Measurements from ENCODE around the gene ITPKA.
A peak's percentile ranks its signal among the peaks of the same experiment; 100 is the strongest.

Gene ITPKA

DNA sequence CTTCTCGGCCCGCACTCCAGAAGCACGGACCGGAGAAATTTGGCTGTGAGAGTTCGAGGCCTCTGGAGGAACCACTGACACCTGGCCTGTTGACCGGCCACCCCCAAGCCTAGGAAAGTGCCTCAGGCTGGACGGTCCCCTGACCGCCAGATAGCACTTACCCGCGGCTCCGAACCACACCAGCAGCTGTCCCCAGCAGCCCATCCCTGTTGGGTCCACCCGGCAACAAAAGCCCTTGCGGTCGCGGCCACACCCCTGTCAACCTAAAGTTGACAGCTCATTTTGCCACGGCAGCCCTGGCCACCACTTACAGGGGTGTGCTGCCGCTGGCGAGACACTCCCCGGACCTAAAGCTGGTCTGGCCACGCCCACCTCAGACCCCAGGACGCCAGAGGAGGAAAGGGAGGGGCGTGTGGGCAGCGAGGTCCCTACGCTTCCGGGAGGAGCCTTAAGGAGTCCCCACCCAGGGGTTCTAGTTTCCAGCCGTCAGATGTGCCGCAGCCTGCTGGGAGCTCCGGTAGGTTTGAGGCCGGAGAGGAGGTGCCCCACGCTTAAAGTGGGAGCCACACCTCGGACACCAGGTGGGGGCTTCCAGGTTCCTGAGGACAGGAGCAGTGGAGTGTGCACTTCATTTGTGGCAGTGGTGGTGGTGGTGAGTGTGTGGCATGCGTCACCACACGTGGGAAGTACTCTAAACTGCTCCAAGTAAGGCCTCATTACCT is 20.0 kb downstream of the ITPKA start, which contains the start of gene LTK:
Gene LTK (minus strand): TSS at position 322 of the 722 bp plus-strand sequence. CDS start 118 bp downstream, at position 204.
- peaks cover 15% of the 10 kb centered on the region for H3K36me3 ChIP-seq (ENCODE audit: insufficient read depth, low read depth, low read length)
- no peaks in the 10 kb centered on the region for H3K4me1 ChIP-seq (ENCODE audit: insufficient read depth, low read length)
- H3K9ac ChIP-seq (ENCODE audit: low read depth, low read length): no peak within 1 kb of the TSS
- H3K9me3 ChIP-seq (ENCODE audit: insufficient read depth, low read depth, low read length): no peaks in the 10 kb centered on the region
- H3K4me3 ChIP-seq (ENCODE audit: low read length): peak within 1 kb of the TSS; percentile 61; the same call in 1 of the 2 replicates
- H3K27ac ChIP-seq (ENCODE audit: low read length): no peak within 1 kb of the TSS
- H3K27me3 ChIP-seq (ENCODE audit: insufficient read depth, low read length): peaks cover 61% of the 10 kb centered on the region

GRCh38 chr15:41517895-41518449 is 24.3 kb downstream of the ITPKA start:
- no peak overlapping the region for H3K9ac ChIP-seq (ENCODE audit: low read depth, low read length)
- peaks cover 18% of the 10 kb centered on the region for H3K27me3 ChIP-seq (ENCODE audit: insufficient read depth, low read length)
- no peaks in the 10 kb centered on the region for H3K9me3 ChIP-seq (ENCODE audit: insufficient read depth, low read depth, low read length)
- H3K27ac ChIP-seq (ENCODE audit: low read length): no peak overlapping the region
- H3K36me3 ChIP-seq (ENCODE audit: insufficient read depth, low read depth, low read length): peaks cover 35% of the 10 kb centered on the region
- no peaks in the 10 kb centered on the region for H3K4me1 ChIP-seq (ENCODE audit: insufficient read depth, low read length)
- H3K4me3 ChIP-seq (ENCODE audit: low read length): no peak overlapping the region

DNA sequence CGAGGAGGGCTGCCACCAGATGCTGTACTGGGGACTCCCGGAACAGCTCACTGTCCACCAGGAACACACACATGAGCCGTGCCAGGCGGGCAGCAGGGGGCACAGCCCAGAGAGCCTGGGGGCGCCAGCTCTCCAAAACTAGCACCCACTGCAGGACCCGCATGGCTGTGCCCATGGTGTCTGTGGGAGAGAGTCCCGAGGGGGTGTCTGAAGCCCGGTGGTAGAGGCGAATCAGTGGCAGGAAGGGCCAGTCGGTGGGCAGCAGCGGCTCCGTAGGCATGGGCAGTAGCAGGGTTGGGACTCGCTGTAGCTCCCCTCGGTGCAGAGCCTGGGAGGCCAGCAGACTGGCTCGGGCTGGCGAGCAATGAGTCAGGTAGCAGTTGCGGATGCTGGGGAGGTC is 27.0 kb downstream of the ITPKA start:
- H3K27me3 ChIP-seq (ENCODE audit: insufficient read depth, low read length): no peaks in the 10 kb centered on the region
- no peaks in the 10 kb centered on the region for H3K4me1 ChIP-seq (ENCODE audit: insufficient read depth, low read length)
- H3K9ac ChIP-seq (ENCODE audit: low read depth, low read length): no peak overlapping the region
- H3K9me3 ChIP-seq (ENCODE audit: insufficient read depth, low read depth, low read length): no peaks in the 10 kb centered on the region
- no peak overlapping the region for H3K27ac ChIP-seq (ENCODE audit: low read length)
- no peak overlapping the region for H3K4me3 ChIP-seq (ENCODE audit: low read length)
- peaks cover 52% of the 10 kb centered on the region for H3K36me3 ChIP-seq (ENCODE audit: insufficient read depth, low read depth, low read length)

DNA sequence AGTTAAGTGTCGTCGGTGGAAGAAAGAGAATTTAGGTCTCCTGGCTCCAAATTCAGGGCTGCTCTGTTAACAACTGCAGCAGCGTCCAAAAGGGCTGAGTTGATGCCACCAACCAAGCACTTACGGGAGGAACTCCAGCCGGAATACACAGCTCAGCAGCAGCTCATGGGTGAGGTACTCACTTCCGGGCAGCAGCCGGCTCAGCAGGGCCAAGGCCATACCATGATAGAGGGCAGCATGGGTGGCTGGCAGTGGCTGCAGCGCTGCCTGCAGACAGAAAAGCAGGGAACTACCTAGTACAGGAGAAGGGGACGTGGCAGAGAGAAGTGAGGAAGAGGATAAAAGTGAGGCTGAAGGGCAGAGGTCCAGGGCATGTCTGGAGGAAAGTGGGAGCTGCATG is 27.9 kb downstream of the ITPKA start:
- Histone ChIP-seq H3K27ac (ENCODE audit: low read length) (no peak overlapping the region), H3K36me3 (ENCODE audit: insufficient read depth, low read depth, low read length) (peaks cover 59% of the 10 kb centered on the region), H3K27me3 (ENCODE audit: insufficient read depth, low read length) (no peaks in the 10 kb centered on the region), H3K9ac (ENCODE audit: low read depth, low read length) (no peak overlapping the region), H3K4me3 (ENCODE audit: low read length) (no peak overlapping the region), H3K9me3 (ENCODE audit: insufficient read depth, low read depth, low read length) (no peaks in the 10 kb centered on the region), H3K4me1 (ENCODE audit: insufficient read depth, low read length) (no peaks in the 10 kb centered on the region)

- Histone ChIP-seq H3K27ac (ENCODE audit: low read length) (no peak overlapping the region), H3K4me3 (ENCODE audit: low read length) (no peak overlapping the region), H3K36me3 (ENCODE audit: insufficient read depth, low read depth, low read length) (peaks cover 61% of the 10 kb centered on the region), H3K4me1 (ENCODE audit: insufficient read depth, low read length) (no peaks in the 10 kb centered on the region), H3K9me3 (ENCODE audit: insufficient read depth, low read depth, low read length) (no peaks in the 10 kb centered on the region), H3K9ac (ENCODE audit: low read depth, low read length) (no peak overlapping the region), H3K27me3 (ENCODE audit: insufficient read depth, low read length) (no peaks in the 10 kb centered on the region)
Measured at GRCh38 chr15:41523097-41523496, 29.4 kb downstream of the ITPKA start.

DNA sequence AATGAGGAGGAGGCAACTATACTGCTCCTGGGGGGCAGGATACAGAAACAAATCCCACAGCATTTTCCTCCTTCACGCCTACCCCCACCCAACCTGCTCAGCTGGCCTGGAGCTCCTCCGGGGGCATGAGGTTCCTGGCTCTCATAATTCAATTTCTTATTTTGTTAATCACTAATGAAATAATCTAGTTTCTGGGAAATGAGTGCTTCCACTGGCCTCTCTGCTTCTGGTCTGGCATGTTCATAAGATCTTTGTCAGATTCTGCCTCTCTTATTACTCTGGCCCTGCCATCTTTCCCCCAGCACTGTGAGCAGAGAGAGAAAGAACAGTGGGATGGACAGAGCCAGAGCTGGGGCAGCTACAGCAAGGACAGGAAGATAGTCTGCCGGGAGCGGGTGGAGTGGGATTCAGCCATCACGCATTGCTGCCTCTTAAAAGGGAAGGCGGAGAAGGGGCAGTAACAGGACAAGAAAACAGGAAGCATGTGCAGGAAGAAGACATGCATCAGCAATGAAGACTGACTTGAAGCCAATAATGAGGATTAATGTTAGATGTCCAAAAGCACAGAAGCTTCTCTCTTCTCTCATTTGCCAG is 36.8 kb downstream of the ITPKA start:
- peaks cover 85% of the 10 kb centered on the region for H3K36me3 ChIP-seq (ENCODE audit: insufficient read depth, low read depth, low read length)
- H3K27me3 ChIP-seq (ENCODE audit: insufficient read depth, low read length): no peaks in the 10 kb centered on the region
- H3K9me3 ChIP-seq (ENCODE audit: insufficient read depth, low read depth, low read length): no peaks in the 10 kb centered on the region
- no peak overlapping the region for H3K27ac ChIP-seq (ENCODE audit: low read length)
- H3K9ac ChIP-seq (ENCODE audit: low read depth, low read length): no peak overlapping the region
- no peaks in the 10 kb centered on the region for H3K4me1 ChIP-seq (ENCODE audit: insufficient read depth, low read length)
- no peak overlapping the region for H3K4me3 ChIP-seq (ENCODE audit: low read length)

DNA sequence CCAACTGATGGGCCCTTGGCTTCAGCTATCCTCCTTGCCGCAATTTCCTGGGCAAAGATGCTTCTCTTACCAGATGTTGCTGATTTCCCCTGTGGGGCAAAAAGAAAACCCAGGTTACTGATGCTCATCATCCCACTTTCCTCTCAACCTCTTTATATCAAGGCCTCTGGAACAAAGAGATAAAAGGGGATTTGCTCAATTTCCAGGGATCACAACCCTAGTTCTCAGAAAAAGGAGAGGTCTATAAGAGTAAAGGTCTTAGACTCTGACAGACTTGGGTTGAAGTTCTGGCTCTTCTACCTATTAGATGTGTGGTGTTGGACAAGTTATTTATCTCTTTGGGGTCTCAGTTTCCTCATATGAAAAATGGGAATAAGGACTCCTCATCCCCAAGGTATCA is 41.9 kb downstream of the ITPKA start:
- H3K27me3 ChIP-seq (ENCODE audit: insufficient read depth, low read length): no peaks in the 10 kb centered on the region
- H3K9ac ChIP-seq (ENCODE audit: low read depth, low read length): no peak overlapping the region
- H3K9me3 ChIP-seq (ENCODE audit: insufficient read depth, low read depth, low read length): no peaks in the 10 kb centered on the region
- H3K36me3 ChIP-seq (ENCODE audit: insufficient read depth, low read depth, low read length): peaks cover 55% of the 10 kb centered on the region
- no peaks in the 10 kb centered on the region for H3K4me1 ChIP-seq (ENCODE audit: insufficient read depth, low read length)
- no peak overlapping the region for H3K27ac ChIP-seq (ENCODE audit: low read length)
- no peak overlapping the region for H3K4me3 ChIP-seq (ENCODE audit: low read length)

DNA sequence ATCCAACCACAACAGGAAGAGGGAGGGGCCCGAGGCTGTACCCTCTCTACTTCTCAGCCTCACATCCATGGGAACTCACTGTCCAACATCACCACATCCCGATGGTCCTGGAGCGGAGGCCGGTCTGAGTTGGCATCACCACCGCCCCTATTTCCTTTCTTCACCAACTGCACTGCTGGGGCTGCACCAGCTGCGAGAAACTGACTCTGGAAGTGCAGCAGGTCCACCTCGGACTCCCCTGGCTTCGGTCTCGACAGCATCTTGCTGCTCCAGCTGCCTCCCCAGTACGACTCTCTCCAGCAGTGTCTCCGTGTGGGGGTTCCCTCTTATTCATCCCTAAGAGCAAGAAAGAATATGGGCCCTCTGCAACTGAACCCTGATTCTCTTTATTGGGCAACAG is 43.2 kb downstream of the ITPKA start:
- no peak overlapping the region for H3K9ac ChIP-seq (ENCODE audit: low read depth, low read length)
- no peak overlapping the region for H3K4me3 ChIP-seq (ENCODE audit: low read length)
- H3K27me3 ChIP-seq (ENCODE audit: insufficient read depth, low read length): no peaks in the 10 kb centered on the region
- no peak overlapping the region for H3K27ac ChIP-seq (ENCODE audit: low read length)
- H3K36me3 ChIP-seq (ENCODE audit: insufficient read depth, low read depth, low read length): peaks cover 48% of the 10 kb centered on the region
- no peaks in the 10 kb centered on the region for H3K9me3 ChIP-seq (ENCODE audit: insufficient read depth, low read depth, low read length)
- no peaks in the 10 kb centered on the region for H3K4me1 ChIP-seq (ENCODE audit: insufficient read depth, low read length)

GRCh38 chr15:41543521-41543870 is 49.8 kb downstream of the ITPKA start:
- Histone ChIP-seq H3K9ac (ENCODE audit: low read depth, low read length) (peak overlapping the region; percentile 99), H3K36me3 (ENCODE audit: insufficient read depth, low read depth, low read length) (no peaks in the 10 kb centered on the region), H3K9me3 (ENCODE audit: insufficient read depth, low read depth, low read length) (no peaks in the 10 kb centered on the region), H3K4me1 (ENCODE audit: insufficient read depth, low read length) (no peaks in the 10 kb centered on the region), H3K27ac (ENCODE audit: low read length) (peak overlapping the region; percentile 97), H3K4me3 (ENCODE audit: low read length) (peak overlapping the region; percentile 100), H3K27me3 (ENCODE audit: insufficient read depth, low read length) (no peaks in the 10 kb centered on the region)

GRCh38 chr15:41544650-41545015 is 51.0 kb downstream of the ITPKA start:
- peak overlapping the region; percentile 100; the same call in 1 of the 2 replicates for H3K4me3 ChIP-seq (ENCODE audit: low read length)
- H3K9ac ChIP-seq (ENCODE audit: low read depth, low read length): peak overlapping the region; percentile 99; the same call in 1 of the 2 replicates
- H3K27ac ChIP-seq (ENCODE audit: low read length): no peak overlapping the region

DNA sequence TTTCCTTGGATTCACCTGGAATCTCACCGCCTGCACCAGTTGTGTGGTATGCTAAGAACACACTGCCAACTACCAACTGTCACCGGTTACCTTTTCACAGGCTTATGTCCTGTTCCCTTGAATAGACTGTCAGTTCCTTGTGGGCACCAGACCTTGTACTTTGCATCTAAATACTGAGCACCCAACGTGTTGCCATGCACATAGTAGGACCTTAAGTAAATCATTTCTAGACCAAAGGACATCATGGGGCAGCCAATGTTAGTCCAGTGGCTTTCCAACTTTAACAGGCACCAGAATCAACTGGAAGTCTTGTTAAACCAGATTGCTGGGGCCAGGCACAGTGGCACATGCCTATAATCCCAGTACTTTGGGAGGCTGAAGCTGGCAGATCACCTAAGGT is 51.5 kb downstream of the ITPKA start:
- Histone ChIP-seq H3K36me3 (ENCODE audit: insufficient read depth, low read depth, low read length) (no peaks in the 10 kb centered on the region), H3K4me1 (ENCODE audit: insufficient read depth, low read length) (no peaks in the 10 kb centered on the region), H3K27ac (ENCODE audit: low read length) (no peak overlapping the region), H3K4me3 (ENCODE audit: low read length) (no peak overlapping the region), H3K27me3 (ENCODE audit: insufficient read depth, low read length) (no peaks in the 10 kb centered on the region), H3K9ac (ENCODE audit: low read depth, low read length) (no peak overlapping the region), H3K9me3 (ENCODE audit: insufficient read depth, low read depth, low read length) (no peaks in the 10 kb centered on the region)

More at GRCh38 chr15:41544650-41545015, 51.0 kb downstream of the ITPKA start:
- Histone ChIP-seq H3K9me3 (ENCODE audit: insufficient read depth, low read depth, low read length) (no peaks in the 10 kb centered on the region), H3K36me3 (ENCODE audit: insufficient read depth, low read depth, low read length) (no peaks in the 10 kb centered on the region), H3K4me1 (ENCODE audit: insufficient read depth, low read length) (no peaks in the 10 kb centered on the region), H3K27me3 (ENCODE audit: insufficient read depth, low read length) (no peaks in the 10 kb centered on the region)

Data from iPS-20b (cell line).